GM18867 (cell line): Measurements from ENCODE around the gene ACAD11.

Experiments
- ATAC-seq: cut with Tn5 transposase; IDR thresholded peaks from one replicate; pipeline ENCODE4 v1.9.1; 2021; ENCODE audit warnings: mild to moderate bottlenecking, moderate library complexity; ENCODE audit not compliant: unreplicated experiment

Gene ACAD11

DNA sequence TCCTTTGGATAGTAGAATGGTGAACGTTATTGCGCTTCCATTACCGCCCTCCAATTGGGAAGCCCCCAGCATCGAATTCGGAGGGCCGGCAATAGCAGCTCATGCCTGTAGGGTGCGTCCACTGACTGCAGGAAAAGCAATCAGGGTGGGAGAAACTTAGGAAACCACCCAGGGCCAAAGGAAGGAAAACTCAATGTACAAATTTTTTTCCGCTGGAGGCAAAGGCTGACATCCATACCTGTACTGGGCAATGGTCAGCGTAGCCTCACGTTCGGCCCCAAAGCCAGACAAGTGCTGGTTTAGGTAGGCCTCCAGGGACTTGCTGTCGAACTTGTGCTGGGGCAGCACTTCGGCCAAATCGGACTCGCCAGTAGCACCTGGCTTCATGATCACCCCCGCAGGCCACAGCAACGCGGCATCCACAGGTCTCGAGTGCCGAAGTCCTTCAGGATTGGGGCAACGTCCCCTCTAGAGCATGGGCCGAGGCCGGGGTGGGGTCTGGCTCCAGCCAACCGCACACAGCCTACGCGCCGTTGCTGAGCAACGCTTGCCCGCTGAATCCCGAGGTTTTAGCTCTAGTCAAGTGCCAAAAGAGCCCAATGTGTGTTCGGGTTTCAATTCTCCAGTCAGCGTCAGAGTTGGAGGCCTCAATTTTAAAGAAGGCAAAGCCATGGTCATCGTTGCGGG, at the start of gene ACAD11:
ACAD11 (minus strand) TSS at position 445 of the 687 bp plus-strand sequence; CDS start at position 387, 58 bp downstream.
- ATAC-seq = peak; percentile 58

DNA sequence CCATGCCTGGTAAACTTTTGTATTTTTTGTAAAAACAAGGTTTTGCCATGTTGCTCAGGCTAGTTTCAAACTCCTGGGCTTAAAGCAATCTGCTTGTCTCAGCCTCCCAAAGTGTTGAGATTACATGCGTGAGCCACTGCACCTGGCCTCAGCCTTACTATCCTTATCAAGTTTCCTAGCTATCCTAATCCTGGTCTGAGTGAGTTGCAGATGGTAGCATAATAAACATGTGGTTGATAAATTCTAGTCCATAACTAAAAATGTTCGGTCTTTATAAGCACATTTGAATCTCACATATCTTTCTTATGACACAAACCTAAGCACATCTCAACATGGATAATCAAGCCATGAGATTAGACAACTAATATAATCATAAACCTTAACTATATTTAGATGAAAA, 44.1 kb upstream of the ACAD11 start:
- ATAC-seq = no peak

- no peak for ATAC-seq
These were observed 35.8 kb upstream of the ACAD11 start for GRCh38 chr3:132695422-132695821.

DNA sequence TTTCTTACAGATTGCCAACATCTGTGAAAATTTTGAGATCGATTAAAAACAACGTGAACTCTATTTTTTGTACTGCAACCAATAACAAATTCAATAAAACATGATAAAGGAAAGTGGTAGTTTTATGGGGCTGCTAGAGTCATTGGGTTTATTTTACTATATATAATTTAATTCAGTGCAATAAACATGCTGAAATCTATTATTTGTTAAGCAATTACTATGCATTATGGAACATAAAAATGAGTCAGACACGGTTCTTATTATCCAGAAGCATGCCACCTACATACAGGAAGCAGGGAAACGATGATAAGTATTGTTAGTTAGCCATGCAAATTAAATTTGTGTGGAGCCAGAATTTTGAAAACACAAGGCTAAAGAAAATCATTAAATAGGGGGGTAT, 35.4 kb upstream of the ACAD11 start:
- no peak for ATAC-seq

- no peak for ATAC-seq
These were observed 30.4 kb upstream of the ACAD11 start for GRCh38 chr3:132690040-132690439.

DNA sequence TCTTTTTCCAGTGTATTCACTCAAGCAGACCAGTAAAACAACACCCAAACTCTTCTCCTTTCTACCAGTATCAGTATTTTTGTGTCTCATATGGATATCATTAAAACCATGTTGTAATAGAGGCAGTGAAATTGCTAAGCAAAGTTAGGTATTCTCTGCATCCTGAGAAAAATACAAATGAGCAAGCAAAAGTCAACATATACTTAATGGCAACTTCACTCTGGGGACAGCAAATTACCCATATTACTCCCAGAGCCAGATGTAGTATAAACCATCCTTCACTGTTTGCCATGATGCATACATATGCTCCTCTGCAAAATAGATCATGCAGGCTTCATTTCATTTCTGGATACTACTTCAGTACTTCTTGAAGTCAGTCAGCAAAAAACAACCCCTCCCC, 22.6 kb upstream of the ACAD11 start:
- no peak for ATAC-seq

- ATAC-seq = no peak
These were observed 21.8 kb upstream of the ACAD11 start for GRCh38 chr3:132681421-132681820.

DNA sequence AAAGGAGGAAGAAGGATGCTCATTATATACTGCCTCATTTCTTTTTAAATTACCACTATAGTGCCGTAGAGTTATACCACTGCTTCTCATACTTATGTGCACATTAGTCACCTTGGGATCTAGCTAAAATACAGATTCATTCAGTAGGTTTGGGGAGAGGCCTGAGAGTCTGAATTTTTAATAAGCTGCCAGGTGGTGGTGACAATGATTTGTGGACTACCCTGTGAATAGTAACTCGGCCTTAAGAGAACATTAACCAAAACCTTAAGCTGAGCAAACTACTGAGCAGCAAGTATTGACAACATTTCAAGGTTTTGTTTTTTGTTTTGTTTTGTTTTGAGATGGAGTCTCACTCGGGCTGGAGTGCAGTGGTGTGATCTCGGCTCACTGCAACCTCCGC, 20.3 kb upstream of the ACAD11 start:
- ATAC-seq = no peak

DNA sequence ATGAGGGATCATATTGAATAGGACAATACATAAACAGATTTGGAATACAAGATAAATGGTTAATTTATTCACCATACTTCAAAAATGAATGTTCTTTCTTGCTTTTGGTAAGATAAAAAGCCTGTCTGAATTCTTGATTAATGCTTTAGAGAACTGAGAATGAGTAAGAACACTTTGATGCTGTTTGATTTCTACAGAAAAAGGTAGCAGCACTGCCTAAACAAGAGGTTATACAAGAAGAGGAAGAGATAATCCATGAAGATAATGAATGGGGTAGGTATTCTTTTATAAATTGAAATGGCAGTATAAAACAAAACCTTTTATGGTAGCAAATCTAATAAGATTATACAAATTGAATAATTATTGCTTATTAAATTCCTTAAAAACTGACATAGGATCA, 15.8 kb upstream of the ACAD11 start:
- ATAC-seq = no peak

GRCh38 chr3:132669256-132669777, 9.7 kb upstream of the ACAD11 start:
- no peak for ATAC-seq

DNA sequence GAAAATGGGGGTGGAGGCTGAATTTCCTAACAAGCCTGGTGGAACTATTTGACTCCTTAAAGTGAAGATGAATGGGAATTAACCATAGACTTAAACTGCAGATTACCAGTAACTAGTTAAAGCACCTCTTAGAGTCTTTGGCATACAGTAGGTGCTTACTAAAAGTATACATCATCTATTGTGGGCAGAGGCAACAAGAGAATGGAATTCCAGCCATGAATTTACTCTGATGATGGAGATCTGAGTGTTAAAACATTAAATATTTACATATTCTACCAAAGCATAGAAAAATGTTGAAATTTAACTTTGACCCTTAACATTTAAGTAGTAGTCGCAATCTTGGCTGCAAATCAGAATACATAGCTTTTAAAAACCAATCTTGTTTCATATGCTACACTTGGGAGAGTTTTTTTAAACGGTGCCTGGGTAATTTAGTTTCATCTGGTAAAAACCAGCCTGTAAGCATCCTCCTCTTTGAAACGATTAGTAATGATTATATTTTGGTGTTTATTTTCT, 5.7 kb upstream of the ACAD11 start:
- ATAC-seq = no peak

GRCh38 chr3:132662212-132662611, 2.6 kb upstream of the ACAD11 start:
- no peak for ATAC-seq

DNA sequence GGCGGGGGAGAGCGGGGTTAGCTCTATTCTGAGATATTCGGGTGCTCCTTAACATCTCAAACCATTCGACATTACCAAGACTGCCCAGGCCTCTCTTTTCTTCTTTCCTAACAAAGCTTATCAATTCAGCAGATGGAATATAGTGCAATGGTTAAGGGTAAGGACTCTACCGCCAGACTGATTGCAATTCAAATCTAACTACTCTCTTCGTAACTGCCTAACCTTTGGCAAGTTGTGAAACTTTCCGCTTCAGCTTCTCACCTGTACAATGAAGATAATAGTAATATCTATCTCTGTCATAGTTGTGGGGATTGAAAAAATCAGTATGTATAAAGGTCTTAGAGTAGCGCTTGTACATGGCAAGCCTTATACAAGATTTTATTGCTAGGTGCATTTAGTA, 1.5 kb upstream of the ACAD11 start:
- no peak for ATAC-seq

DNA sequence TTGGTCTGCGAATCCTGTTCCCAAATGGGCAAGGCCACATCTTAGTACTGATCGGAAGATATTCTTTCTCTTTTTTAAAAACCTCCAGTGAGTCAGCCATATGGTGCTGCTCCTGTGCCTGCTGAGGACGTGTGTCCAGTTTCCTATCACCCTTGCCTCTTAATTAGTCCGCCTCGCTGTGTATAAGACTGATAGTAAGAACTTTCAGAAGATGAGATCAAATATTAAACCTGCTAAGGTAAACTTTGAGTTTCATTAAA, 1.1 kb upstream of the ACAD11 start:
- peak; percentile 16 for ATAC-seq

DNA sequence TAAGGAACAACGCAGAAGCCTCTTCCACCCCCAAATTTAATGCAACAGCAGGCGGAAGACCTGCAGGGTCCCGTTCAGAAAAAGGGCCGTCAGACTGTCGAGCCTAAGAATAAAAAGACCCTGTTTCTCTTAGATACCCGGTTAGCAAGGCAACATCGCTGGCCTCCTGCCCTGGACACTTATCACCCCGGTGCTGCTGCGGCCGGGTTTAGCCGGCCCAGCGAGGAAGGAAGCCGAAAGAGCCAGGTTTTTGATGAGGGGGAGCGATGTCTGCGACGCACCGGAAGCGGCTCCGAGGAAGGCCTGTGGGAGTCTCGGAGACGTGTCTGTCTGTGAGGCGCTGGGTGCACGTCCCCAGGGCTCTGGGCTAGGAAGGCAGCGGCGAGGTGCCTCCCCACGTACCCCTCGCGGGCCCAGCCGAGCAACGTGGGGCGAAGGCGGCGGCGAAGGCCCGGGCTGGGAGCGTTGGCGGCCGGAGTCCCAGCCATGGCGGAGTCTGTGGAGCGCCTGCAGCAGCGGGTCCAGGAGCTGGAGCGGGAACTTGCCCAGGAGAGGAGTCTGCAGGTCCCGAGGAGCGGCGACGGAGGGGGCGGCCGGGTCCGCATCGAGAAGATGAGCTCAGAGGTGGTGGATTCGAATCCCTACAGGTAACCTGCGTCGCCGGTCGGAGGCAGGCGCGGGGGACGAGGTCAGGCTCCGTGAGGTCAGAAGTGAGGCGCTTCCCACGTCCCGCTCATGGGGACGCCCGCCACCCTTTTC, 622 bp upstream of the ACAD11 start, which contains the start of gene UBA5:
UBA5 (plus strand) TSS at position 278 of the 759 bp plus-strand sequence; CDS start at position 487, 209 bp downstream.
- ATAC-seq = peak; percentile 77

- ATAC-seq = no peak
These were observed 627 bp downstream of the ACAD11 start for GRCh38 chr3:132659000-132659364.

GRCh38 chr3:132657869-132658747, 1.5 kb downstream of the ACAD11 start:
- ATAC-seq = no peak

DNA sequence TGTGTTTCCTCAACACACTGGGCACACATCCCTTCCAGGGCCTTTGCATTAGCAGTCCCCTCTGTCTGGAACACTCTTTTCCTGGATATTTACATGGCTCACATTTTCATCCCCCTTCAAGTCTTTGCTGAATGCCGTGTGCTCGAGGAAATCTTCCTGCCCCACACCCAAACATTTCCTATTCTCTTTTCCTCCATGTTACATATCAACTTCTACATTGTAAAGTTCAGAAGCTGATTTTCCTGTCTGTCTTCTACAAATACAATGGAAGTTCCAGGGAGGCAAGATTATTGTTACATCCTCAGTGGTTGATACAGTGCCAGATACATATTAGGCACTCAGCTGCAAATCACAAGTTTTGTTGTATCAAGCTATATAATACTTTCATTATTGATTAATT, 4.1 kb downstream of the ACAD11 start:
- ATAC-seq = no peak

DNA sequence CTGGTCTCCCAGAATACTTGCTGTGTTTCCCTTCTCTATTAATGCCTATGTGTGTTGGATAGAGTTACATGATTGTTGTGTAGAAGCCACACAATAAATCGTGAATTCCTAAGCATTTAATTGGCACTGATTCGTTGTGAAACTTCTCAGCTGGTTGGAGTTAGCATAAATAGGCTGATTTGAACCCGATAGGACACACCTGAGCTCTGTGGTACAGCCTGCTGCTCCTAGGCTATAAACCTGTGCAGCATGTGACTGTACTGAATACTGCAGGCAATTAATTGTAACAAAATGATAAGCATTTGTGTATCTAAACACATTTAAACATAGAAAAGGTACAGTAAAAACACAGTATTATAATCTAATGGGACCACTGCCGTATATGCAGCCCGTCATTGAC, 4.9 kb downstream of the ACAD11 start:
- no peak for ATAC-seq

- ATAC-seq = no peak
These were observed 5.4 kb downstream of the ACAD11 start for GRCh38 chr3:132654190-132654589.

DNA sequence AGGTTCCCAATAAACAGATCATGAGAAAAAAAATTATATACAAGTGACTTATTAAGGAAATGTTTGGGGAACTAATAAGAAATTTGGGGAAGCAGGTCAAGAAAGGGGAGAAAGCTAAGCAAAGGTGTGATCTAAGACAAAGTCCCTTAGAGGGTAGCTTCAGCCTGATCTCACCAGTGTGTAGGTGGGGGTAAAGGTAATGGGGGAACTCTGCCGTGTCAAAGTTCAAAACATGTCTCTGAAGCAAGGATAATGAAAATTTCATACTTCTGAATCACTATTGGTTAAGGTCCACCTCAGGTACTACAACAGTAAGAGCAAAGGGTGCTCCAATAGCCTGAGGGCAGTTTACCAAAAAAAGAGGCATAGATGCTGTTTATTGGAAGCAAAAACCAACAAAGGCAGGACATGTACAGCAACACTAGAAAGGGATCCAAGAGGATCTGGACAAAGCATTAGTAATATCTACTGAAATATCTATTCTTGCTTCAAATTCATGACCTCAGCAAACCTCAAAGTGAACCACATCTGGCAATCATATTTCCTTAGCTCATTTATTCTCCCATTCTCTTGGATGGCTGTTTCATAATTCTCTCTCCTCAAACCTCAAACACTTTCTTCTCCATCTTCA, 6.9 kb downstream of the ACAD11 start:
- ATAC-seq = no peak
